NCI-H1105 (cell line): ENCODE data around the gene PGAP2.
"Not testable (repeated sequence)": the region's sequence is repeated elsewhere in the genome, so short reads cannot be mapped to it uniquely, and the experiment has no call there.

Source experiments
- DNase-seq: peaks from one replicate; lab custom pipeline; 2025; lab: John Stamatoyannopoulos, UW

The PGAP2 gene

DNA sequence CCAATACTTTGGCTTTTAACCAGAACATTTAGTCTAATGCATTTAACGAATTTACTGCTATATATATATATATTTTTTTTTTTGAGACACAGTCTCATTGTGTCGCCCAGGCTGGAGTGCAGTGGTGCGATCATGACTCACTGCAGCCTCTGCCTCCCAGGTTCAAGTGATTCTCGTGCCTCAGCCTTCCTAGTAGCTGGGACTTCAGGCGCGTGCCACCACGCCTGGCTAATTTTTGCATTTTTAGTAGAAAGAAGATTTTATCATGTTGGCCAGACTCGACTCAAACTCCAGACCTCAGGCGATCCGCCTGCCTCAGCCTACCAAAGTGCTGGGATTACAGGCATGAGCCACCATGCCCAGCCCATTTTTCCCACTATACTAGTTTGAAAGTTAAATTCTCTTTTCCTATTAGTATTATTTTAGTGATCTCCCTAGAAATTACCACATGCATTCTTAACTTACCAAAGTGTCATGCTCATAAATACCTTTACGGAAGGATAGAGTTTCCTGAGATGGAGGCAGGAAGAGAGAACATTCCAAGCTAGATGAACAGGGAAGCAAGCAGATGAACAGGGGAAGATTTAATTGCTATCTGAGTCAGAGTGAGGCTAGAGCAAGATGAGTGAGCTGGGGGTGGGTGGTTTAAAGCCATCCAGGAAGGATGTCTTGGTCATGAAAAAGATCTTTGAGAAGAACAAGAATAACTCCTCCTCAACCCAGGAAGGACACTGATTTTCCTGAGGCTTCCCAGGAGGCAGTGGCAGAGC is 4.4 kb upstream of the PGAP2 start:
- DNase-seq: no peak

DNA sequence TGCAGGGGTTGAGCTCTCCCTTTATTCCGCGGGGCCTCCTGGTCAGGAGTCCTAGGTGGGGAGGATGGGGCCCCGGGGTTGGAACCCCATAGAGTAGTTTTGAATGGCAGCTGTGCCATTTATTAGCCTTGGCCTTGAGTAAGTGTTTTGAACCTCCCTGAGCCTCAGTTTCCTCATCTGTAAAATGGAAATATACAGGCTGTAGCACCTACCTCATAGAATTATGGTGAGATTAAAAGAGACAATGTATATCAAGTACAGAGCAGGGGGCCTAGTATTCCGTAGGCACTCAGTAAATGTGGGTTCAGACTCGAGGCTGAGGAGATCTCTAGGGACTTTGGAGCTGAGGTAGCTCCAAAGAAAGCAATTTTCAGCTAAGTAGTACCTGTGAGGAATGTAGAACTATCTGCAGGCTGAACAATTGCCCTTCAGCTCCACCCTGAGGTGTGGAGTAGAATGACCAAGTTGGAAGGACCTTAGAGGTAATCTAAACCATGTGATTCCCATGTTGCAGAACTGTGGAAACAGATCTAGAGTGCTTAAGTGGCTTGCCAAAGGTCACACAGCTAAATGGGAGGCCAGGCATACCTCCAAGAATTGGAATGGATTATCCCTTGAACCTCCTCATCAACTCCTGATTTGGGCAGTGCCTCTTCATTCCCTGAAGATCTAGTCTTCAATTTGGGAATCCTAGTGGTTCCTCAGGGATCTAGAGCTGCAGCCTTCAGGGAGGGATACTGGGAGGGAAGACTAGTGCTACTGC is 682 bp downstream of the PGAP2 start:
- DNase-seq: no peak

DNA sequence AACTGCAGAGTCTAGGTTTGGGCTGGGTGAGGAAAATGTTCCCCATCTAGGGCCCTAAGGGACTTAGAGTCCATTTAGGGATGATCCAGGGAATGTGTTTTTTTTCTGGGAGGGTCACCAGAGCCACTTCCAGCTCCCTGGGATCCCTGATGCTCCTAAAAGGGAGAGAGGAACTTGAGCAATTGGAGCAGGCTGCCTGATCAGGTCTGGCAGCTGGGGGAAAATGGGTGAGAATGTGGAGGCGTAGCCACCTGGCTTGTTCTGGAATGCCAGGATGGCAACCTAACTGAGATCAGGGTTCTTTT is 1.2 kb downstream of the PGAP2 start:
- DNase-seq: no peak

DNA sequence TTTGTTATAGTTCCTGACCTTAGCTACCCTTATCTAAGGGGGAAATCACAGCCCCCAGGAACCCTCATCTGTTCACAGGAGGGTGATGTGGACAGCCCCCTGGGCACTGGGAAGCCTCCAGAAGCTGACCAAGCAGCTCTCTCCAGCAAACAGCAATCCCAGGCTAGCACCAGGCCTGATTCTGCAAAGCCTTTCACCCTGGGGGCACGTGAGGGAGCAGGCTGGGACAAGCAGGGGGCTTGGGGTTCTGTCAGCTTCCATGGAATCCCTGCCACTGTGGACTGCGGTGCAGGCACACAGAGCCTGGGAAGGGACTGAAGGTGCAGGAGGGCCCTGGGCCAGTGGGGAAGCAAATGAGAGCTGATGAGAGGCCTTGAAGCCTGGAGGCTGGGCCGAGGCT is 2.1 kb downstream of the PGAP2 start:
- DNase-seq: no peak

DNA sequence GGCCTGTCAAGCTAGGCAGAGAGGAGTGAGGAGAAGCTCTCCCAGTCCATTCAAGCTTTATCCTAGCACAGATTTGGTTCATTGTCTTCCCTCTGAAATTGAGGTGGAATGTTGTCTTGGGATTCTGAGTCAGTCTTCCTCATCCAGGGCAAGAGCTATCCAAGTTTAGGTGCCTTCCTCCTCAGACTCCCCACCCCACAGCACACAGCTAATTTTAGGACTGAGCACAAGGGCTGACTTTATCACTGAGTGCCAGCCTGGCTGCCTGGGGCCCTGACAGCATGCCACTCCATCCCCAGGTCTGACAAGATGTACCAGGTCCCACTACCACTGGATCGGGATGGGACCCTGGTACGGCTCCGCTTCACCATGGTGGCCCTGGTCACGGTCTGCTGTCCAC is 2.6 kb downstream of the PGAP2 start:
- no peak for DNase-seq

DNA sequence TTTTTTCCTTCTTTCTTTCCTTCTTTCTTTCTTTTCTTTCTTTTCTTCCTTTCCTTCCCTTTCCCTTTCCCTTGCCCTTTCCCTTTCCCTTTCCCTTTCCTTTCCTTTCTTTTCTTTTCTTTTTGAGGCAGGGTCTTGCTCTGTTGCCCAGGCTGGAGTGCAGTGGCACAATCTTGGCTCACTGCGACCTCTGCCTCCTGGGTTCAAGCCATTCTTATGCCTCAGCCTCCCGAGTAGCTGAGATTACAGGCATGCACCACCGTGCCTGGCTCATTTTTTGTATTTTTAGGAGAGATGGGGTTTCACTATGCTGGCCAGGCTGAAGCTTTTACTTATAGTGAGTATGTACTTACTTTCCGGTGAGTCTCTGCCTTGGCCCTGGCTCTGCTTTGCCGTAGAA is 6.5 kb downstream of the PGAP2 start:
- not testable (repeated sequence) for DNase-seq

DNA sequence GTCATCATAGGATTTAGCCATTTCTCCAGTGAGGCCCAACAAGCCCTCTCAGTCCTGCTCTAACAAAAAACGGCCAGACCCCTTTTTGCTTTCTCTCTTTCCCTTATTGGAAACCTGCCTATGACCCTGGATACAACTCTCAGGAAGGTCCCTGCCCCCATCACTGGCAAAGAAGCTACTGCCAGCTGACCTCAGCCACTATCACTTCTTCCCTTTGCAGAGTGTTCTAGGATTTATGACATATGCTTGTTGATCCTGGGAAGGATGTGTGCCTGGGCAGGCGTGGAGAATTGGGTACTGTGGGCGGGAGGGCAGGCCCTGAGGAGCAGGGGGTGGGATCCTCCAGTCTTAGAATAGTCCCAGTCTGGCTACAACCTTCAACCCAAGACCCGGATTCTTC is 7.5 kb downstream of the PGAP2 start:
- DNase-seq: no peak

DNA sequence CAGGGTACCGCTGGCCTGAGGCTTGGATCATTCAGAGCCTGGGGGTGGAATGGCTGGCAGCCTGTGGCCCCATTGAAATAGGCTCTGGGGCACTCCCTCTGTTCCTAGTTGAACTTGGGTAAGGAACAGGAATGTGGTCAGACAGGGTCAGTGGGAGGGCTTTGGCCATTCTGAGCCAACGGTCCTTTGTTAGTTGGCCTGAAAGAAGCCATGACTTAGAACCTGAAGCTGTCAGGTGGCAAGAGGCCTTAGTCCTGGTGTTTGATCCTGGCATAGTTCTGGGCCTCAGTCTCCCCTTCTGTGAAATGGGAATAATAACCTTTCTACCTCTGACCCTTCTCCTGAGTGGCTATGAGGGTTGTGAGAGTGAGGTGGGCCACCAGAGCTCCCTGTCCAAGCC is 8.3 kb downstream of the PGAP2 start:
- no peak for DNase-seq

DNA sequence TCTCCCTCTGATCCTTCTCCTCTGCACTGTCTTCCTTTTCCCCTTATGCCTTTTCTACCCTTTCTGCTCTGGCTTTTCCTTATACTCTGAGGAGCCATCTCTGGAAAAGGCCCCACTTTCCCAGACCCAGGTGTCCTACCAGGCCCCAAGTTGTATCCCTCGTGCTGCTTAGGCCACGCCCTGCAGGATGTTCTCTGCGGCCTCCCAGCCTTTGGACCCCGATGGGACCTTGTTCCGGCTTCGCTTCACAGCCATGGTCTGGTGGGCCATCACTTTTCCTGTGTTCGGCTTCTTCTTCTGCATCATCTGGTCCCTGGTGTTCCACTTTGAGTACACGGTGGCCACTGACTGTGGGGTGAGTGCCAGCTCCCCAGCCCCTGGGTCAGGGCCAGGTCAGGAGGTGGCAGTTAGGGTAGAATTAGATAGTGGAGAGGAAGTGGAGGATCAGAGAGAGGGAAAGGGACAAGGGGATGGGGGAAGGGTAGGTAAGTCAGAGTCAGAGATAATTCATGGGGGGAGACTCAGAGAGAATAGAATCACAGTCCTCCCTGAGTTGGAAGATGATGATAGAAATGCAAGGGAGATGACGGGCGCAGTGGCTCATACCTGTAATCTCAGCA is 8.9 kb downstream of the PGAP2 start:
- no peak for DNase-seq

DNA sequence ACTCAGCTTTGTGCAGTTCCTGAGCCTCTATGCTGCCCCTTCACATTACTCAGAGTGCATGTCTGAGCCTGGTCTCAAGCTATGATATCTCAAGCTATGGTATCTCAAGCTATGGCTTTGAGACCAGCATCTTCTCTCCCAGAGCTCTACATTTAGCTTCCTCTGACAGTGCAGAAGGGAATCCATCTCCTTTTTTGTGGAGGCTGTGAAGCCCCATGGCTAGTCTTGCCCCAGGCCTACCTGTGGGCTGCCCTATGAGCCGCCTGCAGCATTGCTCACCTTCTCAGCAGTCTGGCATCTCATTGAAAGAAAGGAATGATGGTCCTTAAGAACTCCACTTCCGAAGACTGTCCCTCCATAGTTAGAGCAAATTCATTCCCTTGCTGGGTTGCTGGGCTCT is 12.6 kb downstream of the PGAP2 start:
- DNase-seq: no peak

DNA sequence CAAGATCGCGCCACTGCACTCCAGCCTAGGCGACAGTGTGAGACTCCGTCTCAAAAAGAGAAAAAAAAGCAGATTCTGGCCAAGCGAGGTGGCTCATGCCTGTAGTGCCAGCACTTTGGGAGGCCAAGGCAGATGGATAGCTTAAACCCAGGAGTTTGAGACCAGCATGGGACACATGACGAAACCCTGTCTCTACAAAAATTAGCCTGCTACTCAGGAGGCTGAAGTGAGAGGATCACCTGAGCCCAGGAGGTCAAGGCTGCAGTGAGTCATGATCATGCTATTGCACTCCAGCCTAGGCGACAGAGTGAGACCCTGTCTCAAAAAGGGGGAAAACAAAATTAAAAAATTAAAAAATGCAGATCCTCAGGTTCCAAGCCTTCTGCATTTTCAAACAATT is 14.0 kb downstream of the PGAP2 start:
- DNase-seq: no peak

DNA sequence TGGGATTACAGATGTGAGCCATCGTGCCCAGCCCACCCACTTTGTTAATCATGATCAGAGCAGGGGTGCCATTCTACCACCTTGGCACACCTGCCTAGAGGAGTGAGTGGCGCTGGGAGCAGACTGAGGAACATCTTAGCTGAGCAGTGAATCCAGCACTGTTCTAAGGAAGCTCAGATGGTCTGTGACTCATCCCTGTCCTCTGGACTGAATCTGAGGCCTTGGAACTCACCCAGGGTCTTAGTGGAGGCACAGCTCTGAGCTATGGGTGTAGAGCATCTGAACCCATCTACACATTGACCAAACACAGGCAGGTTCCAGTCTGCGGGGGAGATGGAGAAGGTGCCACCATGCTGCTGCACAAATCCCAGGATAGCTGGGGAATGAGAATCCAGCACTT is 14.9 kb downstream of the PGAP2 start:
- no peak for DNase-seq

DNA sequence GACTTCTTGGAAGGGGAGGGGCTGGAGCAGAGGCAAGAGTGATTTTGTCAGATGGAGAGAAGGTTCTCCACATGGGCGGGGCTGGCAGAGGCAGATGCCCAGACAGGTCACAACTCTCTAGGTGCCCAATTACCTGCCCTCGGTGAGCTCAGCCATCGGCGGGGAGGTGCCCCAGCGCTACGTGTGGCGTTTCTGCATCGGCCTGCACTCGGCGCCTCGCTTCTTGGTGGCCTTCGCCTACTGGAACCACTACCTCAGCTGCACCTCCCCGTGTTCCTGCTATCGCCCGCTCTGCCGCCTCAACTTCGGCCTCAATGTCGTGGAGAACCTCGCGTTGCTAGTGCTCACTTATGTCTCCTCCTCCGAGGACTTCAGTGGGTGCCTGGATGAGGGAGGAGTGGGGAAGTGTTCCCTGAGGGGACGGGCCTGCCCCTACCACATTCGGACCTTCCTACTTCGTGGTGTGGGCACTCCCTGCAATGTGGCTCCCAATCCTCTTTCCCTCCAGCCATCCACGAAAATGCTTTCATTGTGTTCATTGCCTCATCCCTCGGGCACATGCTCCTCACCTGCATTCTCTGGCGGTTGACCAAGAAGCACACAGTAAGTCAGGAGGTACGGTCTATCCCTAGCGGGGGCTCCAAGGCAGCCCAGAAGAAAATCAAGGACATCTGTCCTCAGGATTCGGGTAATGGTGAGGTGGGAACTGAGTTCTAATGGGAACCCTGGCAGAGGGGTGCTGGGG is 15.6 kb downstream of the PGAP2 start:
- no peak for DNase-seq

DNA sequence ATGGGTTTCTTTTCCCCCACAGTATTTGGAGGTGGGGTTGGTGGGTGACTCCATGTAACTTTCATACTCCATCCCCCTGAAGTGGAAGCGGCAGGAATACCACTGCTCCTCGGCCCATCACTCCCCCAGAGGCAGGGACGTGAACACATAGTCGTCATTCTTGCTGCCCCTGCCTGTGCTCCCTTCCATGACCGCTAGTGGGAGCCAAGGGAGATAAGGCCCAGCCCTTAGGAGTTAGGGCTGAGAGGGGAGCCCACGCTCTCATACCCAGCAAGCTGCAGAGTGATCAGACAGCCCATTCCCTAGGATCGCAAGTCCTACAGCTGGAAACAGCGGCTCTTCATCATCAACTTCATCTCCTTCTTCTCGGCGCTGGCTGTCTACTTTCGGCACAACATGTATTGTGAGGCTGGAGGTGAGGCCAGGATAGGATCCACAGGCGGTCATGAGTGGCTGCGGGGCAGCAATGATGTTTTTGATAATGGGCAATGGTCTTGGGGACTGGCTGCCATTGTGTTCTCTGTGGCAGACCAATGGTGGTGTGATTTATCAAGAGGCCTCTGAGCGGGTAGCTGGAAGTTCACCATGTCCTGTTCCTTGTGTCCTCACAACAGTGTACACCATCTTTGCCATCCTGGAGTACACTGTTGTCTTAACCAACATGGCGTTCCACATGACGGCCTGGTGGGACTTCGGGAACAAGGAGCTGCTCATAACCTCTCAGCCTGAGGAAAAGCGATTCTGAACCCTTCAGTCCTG is 16.5 kb downstream of the PGAP2 start:
- peak; percentile 3 for DNase-seq

DNA sequence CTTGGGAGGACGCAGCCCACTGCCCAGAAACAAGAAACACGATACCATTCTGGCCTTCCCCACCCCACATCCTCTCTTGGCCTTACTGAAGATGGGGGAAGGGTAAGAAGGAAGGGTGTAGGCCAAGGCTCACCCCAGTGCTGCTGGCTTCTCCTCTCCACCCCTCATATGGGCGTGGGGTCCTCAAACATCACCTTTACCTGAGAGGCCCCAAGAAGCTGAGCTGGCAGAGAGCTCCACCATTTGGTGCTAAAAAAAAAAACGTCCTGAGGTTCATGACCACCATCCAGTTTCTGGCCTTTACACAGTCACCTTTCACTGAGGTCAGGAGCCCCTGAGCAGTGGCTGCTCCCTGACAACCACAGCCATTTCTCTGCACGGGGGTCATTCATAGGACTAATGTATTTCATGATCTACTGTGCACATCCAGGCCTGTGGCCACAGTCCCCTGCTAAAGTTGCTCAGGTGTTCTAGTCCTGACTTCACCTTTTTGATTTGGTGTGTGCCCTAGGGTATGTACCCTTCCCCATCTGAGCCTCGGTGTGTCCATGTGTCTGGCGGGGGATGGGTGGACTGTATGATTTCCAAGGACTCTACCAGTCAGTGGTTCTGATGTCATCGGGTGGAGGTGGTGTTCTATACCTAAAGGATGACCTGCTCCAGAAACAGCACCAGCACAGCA is 17.3 kb downstream of the PGAP2 start:
- DNase-seq: no peak

DNA sequence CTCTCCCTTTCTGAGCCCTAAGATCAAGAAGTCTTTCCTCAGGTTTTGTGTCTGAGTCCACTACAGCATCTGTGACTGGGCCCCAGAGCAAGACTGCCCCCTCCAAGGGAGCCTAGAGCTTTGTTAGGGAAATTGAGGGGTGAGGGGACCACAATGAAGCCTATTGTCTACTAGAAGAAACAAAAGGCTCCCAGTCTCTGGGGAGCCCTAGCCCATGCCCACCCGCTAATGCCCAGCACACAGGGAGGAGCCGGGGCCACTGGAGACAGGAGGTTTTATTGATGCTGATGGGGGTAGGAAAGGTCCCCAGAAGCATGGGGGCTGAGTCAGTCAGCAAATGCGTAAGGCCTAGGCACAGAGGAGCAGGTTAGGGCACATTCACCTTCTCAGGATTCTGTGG is 18.4 kb downstream of the PGAP2 start:
- DNase-seq: no peak

DNA sequence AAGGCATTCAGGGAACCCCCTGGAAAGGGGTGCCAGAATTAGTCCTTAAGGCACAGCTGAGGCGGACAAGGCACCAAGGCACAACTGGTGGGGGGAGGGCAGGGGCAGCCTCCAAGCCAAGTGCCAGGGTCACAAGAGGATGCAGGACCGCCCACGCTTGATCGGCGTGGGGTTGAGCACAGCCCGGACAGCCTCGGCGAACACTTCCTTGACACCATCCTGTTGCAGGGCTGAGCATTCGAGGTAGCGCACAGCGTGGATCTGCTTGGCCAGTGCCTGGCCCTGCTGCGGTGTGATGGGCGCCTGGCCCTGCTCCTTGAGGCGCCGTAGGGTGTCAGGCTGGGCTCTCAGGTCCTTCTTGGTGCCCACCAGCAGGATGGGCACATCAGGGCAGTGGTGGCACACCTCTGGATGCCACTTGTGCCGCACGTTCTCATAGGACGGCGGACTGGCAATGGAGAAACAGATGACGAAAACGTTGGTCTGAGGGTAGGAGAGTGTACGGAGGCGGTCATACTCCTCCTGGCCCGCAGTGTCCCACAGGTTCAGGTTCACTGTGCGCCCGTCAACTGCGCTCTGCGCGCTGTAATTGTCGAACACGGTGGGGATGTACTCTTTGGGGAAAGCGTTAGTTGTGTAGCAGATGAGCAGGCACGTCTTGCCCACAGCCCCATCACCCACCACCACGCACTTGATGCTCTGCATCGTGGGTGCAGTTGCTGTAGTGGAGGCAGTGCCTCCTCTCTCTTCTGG is 19.2 kb downstream of the PGAP2 start:
- no peak for DNase-seq

DNA sequence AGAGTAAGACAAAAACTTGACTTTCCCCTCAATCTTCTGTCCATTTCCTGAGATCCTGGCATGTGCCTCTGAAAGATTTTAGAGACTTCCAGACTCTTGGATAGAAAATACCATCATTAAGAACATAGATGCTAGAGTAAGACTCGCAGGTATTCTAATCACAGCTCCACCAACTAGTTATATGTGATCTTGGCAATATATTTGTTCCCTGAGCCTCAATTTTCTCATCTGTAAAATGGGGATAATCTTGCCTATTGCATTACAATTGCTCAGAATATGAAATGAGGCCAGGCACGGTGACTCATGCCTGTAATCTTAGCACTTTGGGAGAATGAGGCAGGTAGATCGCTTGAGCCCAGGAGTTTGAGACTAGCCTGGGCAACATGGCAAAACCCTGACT is 21.7 kb downstream of the PGAP2 start:
- DNase-seq: no peak

DNA sequence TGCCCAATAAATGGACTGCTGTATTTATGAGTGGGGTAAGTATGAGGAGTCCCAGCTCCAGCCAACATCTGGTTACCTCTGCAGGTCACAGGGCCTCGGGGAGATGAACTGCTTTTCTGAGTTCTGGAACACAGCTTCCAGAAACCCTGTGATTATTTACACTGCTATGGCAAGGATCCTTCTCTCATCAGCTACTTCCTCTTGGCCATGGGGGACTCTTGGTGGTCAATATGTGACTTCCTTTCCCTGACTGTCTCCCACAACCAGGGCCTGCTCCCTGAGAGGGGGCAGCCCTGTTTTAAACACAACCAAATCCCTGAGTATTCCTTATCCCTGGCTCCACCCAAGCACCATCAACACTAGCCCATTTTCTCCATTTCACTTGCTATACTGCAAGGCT is 22.4 kb downstream of the PGAP2 start:
- no peak for DNase-seq

DNA sequence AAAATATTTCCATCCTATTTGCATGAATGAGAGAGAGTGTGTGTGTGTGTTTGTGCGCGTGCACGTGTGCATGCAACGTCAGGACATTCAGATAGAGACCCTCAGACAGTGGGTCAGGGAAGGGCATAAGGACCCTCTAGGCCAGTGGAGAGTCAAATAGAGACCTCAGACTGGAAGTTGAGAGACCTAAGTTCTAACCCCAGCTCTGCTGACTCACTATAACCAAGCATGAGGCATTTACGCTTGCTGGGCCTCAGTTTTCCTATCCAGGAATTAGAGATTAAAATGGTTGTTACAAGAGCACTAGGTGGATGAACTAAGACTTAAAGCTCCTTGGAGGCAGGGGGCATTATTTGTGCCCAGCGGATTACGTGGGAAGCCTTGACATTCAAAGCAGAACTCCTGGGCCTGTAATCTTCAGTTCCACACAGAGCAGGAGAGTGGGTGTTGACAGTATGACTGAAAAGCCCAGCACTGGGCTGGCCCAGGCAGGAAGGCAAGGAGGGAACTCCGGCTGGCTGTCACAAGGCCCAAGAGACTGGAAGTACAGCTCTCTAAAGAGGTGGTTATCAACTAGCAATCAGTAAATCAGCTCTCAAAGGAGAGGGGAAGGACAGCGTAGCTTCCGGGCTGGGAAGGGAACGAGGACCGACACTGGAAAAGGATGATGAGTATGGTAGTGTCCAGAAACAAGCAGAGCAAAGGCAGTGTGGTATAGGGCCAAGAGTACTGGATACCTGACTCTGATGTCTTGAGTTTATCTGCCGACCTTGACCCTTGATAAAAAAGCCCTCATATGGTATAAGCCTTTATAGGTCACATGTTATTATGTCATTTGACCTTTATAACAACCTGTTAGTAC is 23.2 kb downstream of the PGAP2 start:
- DNase-seq: no peak
